Measurements from ENCODE around the gene NRXN2.
"Not testable (repeated sequence)": the region's sequence is repeated elsewhere in the genome, so short reads cannot be mapped to it uniquely, and the experiment has no call there.

Gene NRXN2

DNA sequence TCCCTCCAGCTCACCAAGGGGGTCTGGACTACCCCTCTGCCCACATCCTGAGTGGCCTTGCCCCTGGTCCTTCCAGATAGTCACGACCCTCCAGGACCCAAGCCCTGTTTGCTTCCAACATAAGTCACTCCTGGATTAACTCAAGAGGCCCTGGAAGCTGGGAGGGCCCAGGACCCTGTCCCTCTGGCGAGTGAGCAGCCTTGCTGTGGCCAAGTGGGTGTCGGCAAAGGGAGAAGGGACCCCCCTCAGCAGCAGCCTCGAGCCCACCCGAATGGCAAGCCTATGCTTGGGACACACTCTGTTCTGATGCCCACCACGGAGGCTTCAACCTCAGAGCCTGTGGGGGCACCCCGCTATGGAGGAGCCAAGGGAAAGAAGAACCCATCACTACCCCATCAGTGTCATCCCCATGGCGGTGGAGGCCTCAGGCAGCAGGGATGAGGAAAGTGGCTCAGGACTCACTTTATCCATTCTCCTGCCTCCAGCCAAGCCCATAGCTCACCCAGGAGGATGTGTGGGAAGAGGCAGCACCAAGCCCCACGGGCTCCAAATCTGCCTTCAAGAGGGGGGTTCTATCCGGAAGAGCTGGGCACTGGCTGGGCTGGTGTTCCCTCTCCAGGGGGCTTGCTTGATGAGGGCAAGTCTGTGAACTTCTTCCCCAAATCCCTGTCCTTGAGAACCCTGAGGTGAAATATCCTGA, 119.4 kb downstream of the NRXN2 start:
- DNase-seq = no peak

- no peak for DNase-seq
Measured at GRCh38 chr11:64602466-64603070, 120.4 kb downstream of the NRXN2 start.

DNA sequence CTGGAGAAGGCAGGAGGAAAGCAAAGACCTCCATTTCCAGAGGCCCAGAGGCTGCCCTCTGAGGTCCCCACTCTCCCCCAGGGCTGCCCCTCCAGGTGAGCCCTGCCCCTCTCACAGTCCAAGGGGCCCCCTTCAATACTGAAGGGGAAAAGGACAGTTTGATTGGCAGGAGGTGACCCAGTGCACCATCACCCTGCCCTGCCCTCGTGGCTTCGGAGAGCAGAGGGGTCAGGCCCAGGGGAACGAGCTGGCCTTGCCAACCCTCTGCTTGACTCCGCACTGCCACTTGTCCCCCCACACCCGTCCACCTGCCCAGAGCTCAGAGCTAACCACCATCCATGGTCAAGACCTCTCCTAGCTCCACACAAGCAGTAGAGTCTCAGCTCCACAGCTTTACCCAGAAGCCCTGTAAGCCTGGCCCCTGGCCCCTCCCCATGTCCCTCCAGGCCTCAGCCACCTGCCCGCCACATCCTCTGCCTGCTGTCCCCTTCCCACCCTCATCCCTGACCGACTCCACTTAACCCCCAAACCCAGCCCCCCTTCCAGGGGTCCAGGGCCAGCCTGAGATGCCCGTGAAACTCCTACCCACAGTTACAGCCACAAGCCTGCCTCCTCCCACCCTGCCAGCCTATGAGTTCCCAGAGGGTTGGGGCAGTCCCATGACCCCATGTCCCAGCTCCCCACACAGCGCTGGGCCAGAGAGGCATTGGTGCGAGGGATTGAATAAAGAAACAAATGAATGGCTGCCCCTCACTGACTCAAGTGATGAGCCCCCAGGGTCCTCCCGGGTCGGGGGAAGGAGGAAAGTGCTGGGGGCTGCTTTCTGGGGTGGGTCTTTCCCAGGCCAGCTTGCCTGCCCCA, 121.2 kb downstream of the NRXN2 start:
- DNase-seq = no peak

DNA sequence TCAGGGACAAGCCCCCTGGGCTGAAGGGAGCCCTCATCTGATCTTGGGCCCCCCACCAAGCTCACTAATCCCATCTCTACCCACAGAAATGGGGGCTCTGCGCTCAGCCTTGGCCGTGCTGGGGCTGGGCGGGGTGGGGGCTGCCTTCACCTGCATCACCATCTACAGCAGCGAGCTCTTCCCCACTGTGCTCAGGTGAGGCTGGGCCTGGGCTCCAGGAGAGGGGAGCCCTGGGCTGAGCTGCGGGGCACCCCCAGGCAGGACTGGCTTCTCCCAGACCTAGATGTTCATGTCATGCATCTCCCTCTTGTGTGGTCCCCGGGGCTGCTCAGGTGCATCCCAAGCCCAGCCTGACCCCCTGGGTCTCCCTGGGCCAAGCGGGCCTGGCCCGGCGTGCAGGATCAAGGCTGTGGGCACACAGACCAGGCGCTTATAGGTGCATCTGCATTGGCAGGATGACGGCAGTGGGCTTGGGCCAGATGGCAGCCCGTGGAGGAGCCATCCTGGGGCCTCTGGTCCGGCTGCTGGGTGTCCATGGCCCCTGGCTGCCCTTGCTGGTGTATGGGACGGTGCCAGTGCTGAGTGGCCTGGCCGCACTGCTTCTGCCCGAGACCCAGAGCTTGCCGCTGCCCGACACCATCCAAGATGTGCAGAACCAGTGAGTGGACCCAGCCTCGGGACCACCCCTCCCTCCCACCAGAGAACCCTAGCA, 122.6 kb downstream of the NRXN2 start:
- DNase-seq = no peak

DNA sequence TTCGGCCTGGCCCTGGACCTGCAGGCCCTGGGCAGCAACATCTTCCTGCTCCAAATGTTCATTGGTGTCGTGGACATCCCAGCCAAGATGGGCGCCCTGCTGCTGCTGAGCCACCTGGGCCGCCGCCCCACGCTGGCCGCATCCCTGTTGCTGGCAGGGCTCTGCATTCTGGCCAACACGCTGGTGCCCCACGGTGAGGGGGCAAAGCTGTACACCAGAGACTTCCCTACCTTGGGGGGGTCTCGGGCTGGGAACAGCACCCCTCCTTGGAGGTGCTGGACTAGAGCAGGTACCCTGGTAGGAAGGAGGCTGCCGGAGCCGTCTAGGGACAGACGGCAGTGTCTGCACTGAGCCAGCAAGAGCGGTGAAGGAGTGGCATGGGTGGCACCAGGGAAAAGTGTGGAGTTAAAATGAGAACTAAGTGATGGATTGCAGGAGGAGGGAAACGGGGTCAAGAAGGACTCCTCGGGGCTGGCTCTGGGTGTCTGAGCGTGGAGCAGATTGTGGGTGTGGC, 123.2 kb downstream of the NRXN2 start:
- no peak for DNase-seq

- DNase-seq = no peak
Measured at GRCh38 chr11:64598797-64599697, 124.0 kb downstream of the NRXN2 start.

GRCh38 chr11:64598106-64598796, 124.7 kb downstream of the NRXN2 start:
- DNase-seq = no peak

DNA sequence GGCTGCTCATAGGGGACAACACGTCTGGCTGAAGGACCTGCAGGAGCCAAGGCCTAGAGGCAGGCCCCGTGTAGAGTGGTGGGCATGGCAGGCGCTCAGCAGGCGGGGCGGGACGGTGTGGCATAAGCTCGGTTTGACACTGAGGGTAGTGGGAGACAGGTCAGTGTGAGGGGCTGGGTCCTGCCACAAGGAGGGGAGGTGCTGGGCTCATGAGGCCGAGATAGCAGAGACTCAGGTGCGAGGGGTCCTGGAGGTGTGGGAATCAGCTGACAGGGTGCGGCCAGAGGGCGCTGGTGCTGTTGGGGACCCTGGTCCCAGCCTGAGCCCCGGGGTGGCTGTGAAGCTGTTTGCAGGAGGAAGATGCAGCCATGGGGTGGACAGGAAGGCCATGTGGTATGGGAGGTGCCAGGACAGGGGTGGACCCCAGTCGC, 125.3 kb downstream of the NRXN2 start:
- no peak for DNase-seq

DNA sequence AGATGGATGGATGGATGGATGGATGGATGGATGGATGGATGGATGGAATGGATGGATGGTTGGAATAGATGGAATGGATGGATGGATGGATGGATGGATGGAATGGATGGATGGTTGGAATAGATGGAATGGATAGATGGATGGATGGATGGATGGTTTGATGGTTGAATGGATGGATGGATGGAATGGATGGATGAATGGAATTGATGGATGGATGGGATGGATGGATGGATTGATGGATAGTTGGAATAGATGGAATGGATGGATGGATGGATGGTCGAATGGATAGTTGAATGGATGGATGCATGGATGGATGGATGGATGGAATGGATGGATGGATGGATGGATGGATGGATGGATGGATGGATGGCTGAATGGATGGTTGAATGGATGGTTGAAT, 127.1 kb downstream of the NRXN2 start:
- not testable (repeated sequence) for DNase-seq

DNA sequence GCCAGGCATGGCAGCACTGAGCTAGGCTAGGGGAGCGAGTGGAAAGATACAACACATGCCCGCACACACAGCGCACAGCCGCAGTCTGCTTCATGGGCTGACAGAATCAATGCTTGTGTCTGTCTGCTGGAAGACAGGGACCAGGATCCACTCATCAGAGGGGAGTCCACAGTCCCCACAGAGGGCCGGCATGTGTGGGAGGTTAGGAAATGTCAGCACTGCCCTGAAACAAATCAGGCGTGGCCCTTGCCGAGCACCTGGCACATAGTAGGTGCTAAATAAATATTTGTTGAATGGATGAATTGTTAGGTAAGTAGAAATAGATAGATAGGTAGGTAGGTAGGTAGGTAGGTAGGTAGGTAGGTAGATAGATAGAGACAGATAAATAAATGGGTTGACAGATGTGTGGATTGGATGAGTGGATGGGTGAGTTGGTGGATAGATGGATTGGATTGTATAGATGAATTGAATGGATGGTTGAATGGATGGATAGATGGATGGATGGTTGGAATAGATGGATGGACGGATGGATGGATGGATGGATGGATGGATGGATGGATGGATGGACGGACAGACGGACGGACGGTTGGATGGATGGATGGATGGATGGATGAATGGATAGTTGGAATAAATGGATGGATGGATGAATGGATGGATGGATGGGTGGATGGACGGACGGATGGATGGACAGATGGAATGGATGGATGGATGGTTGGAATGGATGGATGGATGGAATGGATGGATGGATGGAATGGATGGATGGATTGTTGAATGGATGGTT, 128.6 kb downstream of the NRXN2 start:
- no peak for DNase-seq

DNA sequence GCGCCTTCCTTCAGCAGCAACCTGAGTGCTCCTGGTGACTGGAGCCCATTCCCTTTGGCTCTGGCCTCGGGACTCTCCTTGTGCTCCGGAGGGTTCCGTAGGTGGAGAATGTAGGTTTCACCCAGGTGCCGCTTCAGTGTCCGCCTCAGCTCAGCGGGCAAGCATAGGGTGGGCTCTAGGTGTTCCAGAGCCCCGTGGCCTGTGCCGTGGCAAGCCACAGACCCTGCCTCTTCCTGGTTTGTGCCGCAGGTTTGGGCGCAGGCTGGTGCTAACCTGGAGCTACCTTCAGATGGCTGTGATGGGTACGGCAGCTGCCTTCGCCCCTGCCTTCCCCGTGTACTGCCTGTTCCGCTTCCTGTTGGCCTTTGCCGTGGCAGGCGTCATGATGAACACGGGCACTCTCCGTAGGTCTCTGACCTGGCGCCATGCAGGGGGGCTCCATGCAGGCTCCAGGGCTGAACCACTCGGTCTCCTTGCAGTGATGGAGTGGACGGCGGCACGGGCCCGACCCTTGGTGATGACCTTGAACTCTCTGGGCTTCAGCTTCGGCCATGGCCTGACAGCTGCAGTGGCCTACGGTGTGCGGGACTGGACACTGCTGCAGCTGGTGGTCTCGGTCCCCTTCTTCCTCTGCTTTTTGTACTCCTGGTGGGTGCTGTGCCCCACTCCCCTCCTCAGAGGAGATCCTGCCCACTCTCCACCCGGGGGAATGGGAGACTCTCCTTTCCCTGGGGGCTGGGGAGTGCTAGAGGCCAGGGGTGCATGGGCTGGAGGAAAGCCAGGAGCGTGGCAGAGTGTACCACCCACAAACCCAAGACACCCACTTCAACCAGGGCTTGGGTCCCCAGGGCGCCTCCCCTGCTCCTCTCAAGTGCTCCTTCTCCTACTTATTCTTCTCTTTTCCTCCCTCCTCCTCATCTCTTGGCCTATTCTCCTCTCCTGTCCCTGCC, 129.6 kb downstream of the NRXN2 start:
- no peak for DNase-seq

GRCh38 chr11:64592656-64593055, 130.3 kb downstream of the NRXN2 start:
- DNase-seq = no peak

DNA sequence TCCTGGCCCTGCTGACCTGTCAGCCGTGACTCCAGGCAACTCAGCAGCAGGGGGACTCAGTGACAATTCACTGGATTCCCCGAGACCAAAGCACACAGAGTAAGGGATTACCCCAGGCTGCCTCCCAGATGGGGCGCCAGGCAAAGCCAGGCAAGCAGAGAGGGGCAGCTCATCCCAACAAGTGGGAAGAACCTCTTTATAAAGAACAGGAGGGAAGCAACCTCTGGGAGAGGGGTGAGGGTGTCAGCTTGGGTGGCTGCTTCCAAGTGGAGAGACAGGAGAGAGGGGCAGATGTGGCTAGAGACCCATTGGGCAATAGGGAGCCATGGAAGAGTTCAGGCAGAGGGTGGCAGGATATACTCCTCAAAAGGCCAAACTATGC, 130.8 kb downstream of the NRXN2 start:
- no peak for DNase-seq

DNA sequence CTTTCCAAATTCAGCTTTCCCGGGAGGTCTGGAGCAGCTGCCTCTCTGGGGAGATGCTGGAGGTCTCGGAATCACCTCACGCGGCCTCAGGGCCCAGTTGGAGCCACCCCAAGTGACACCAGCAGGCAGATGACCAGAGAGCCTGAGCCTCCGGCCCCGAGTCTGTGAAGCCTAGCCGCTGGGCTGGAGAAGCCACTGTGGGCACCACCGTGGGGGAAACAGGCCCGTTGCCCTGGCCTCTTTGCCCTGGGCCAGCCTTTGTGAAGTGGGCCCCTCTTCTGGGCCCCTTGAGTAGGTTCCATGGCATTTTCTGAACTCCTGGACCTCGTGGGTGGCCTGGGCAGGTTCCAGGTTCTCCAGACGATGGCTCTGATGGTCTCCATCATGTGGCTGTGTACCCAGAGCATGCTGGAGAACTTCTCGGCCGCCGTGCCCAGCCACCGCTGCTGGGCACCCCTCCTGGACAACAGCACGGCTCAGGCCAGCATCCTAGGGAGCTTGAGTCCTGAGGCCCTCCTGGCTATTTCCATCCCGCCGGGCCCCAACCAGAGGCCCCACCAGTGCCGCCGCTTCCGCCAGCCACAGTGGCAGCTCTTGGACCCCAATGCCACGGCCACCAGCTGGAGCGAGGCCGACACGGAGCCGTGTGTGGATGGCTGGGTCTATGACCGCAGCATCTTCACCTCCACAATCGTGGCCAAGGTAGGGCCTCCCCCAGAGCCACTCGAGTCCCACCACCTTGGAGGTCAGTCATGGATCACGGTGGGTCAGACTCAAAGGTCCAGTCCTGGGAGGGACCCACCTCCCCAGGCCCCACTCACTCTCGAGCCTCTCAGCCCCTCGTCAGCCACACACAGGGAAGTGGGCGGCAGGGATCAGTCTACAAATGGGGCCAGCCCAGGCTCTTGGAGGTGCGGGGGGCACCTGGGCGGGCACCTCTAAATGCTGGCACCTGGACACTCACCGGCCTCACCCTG, 131.5 kb downstream of the NRXN2 start:
- no peak for DNase-seq

DNA sequence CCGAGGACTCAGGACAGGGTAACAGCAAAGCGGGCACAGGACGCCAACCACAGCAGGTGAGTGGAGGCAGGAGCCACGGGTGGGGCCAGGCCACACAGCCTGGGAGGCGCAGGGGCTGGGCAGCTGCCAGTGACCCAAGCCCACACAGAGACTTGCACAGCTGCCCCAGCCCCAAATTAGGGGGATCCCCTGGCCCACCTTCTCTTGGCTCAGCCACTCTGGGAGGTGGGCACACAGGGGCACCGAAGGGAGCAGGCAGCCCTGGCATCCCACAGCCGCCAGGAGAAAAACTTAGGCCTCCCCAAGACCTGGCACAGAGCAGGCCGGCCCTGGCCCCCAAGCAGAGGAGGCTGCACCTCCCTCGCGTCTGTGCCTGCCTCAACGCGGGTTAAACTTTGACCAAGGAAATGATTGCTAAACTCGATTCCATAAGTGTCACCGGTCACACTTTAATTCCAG, 132.2 kb downstream of the NRXN2 start, which contains the start of gene SLC22A12:
Gene SLC22A12 (plus strand): TSS at position 458 of the 459 bp plus-strand sequence. CDS start 337 bp downstream, outside the sequence.
- DNase-seq = no peak

- DNase-seq = no peak
Measured at GRCh38 chr11:64588701-64589100, 134.3 kb downstream of the NRXN2 start.

DNA sequence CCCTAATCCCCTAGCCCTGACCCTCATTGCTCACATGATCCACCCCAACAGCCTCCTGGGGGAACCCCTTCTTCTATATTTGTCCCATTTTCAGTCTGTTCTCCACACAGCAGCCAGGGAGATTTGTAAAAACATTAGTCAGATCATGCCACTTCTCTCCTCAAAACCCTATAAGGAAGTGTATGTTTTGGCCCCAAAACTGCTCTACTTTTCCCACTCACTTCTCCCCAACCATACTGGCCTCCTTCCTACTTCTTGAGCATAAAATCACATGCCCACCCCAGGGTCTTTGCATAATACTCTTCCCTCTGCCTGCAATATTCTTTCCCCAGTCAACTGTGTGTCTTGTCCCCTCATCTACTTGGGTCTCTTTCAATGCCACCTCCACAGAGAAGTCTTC, 136.6 kb downstream of the NRXN2 start:
- DNase-seq = no peak

Measured in fibroblast of skin of abdomen (primary cell).